Measurements from ENCODE around the gene MAN2A1.

DNA sequence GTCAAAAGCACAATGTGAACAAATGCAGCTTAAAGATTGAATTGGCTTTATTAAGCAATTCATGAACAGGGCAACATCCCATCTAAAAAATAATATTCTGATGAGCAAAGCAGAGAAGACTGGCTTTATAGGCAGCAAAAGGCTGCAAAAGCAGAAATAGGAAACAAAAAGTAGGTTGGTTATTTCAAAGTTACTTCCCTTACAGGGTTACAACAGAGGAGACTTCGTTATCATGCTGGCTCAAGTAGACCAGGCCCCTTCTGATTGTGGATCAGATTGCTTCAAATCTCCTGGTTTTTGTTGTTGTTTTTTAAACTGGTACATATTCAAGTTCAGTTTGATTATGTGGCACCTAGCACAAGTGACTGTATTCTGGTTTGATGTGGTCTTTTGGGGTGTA is 73.1 kb downstream of the MAN2A1 start:
- TF ChIP-seq, protein P1, sequence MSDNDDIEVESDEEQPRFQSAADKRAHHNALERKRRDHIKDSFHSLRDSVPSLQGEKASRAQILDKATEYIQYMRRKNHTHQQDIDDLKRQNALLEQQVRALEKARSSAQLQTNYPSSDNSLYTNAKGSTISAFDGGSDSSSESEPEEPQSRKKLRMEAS (IDR thresholded peaks at IDR 0.05), result no peak
- TF ChIP-seq POLR2A (IDR thresholded peaks at IDR 0.05; ENCODE audit: low read length), result no peak
- TF ChIP-seq, protein P2, sequence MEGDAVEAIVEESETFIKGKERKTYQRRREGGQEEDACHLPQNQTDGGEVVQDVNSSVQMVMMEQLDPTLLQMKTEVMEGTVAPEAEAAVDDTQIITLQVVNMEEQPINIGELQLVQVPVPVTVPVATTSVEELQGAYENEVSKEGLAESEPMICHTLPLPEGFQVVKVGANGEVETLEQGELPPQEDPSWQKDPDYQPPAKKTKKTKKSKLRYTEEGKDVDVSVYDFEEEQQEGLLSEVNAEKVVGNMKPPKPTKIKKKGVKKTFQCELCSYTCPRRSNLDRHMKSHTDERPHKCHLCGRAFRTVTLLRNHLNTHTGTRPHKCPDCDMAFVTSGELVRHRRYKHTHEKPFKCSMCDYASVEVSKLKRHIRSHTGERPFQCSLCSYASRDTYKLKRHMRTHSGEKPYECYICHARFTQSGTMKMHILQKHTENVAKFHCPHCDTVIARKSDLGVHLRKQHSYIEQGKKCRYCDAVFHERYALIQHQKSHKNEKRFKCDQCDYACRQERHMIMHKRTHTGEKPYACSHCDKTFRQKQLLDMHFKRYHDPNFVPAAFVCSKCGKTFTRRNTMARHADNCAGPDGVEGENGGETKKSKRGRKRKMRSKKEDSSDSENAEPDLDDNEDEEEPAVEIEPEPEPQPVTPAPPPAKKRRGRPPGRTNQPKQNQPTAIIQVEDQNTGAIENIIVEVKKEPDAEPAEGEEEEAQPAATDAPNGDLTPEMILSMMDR (IDR thresholded peaks at IDR 0.05), result no peak
- no peak for TF ChIP-seq RFX5 (IDR thresholded peaks at IDR 0.05)
- TF ChIP-seq SMC3 (IDR thresholded peaks at IDR 0.05), result no peak
- TF ChIP-seq RNF2 (IDR thresholded peaks at IDR 0.05; ENCODE audit: borderline replicate concordance, low read depth), result no peak
- TF ChIP-seq MYC (IDR thresholded peaks at IDR 0.05; ENCODE audit: borderline replicate concordance, low read length), result no peak
- no peak for TF ChIP-seq NPAS2 (CRISPR knock-in tag; IDR thresholded peaks at IDR 0.05; ENCODE audit: borderline replicate concordance)
- TF ChIP-seq CBX2 (IDR thresholded peaks at IDR 0.05; ENCODE audit: borderline replicate concordance, low read depth), result no peak
- TF ChIP-seq, protein P3, sequence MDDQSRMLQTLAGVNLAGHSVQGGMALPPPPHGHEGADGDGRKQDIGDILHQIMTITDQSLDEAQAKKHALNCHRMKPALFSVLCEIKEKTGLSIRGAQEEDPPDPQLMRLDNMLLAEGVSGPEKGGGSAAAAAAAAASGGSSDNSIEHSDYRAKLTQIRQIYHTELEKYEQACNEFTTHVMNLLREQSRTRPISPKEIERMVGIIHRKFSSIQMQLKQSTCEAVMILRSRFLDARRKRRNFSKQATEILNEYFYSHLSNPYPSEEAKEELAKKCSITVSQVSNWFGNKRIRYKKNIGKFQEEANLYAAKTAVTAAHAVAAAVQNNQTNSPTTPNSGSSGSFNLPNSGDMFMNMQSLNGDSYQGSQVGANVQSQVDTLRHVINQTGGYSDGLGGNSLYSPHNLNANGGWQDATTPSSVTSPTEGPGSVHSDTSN (IDR thresholded peaks at IDR 0.05), result no peak
- no peak for TF ChIP-seq RAD21 (conservative IDR thresholded peaks at IDR 0.05 in 1 of 2, IDR thresholded peaks at IDR 0.05 in 1 of 2)
- TF ChIP-seq, protein P4, sequence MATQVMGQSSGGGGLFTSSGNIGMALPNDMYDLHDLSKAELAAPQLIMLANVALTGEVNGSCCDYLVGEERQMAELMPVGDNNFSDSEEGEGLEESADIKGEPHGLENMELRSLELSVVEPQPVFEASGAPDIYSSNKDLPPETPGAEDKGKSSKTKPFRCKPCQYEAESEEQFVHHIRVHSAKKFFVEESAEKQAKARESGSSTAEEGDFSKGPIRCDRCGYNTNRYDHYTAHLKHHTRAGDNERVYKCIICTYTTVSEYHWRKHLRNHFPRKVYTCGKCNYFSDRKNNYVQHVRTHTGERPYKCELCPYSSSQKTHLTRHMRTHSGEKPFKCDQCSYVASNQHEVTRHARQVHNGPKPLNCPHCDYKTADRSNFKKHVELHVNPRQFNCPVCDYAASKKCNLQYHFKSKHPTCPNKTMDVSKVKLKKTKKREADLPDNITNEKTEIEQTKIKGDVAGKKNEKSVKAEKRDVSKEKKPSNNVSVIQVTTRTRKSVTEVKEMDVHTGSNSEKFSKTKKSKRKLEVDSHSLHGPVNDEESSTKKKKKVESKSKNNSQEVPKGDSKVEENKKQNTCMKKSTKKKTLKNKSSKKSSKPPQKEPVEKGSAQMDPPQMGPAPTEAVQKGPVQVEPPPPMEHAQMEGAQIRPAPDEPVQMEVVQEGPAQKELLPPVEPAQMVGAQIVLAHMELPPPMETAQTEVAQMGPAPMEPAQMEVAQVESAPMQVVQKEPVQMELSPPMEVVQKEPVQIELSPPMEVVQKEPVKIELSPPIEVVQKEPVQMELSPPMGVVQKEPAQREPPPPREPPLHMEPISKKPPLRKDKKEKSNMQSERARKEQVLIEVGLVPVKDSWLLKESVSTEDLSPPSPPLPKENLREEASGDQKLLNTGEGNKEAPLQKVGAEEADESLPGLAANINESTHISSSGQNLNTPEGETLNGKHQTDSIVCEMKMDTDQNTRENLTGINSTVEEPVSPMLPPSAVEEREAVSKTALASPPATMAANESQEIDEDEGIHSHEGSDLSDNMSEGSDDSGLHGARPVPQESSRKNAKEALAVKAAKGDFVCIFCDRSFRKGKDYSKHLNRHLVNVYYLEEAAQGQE (IDR thresholded peaks at IDR 0.05), result no peak
- TF ChIP-seq RCOR1 (IDR thresholded peaks at IDR 0.05; ENCODE audit: low read depth, low read length), result no peak
- TF ChIP-seq EP300 (IDR thresholded peaks at IDR 0.05), result no peak
